Measurements from ENCODE around the gene TEKT3. TPM values are rescaled to one million over a fixed set of nuclear protein-coding genes. Genes with fewer than 3 reads are reported as not detected.

Gene TEKT3
- total RNA-seq, 1 experiment from 2014 or later, result not detected

GRCh38 chr17:15261258-15261801 is 80.1 kb downstream of the TEKT3 start:
- Histone ChIP-seq H3K9me3 (ENCODE audit: low read depth, low read length, poor library complexity, severe bottlenecking) (no peaks in the 10 kb centered on the region), H3K4me1 (ENCODE audit: insufficient read depth, low read length, poor library complexity, severe bottlenecking) (no peaks in the 10 kb centered on the region), H3K36me3 (ENCODE audit: insufficient read depth, low read length, poor library complexity, severe bottlenecking) (no peaks in the 10 kb centered on the region), H3K4me3 (ENCODE audit: low read depth, low read length, poor library complexity, severe bottlenecking) (peak overlapping the region; percentile 46), H3K27ac (ENCODE audit: low read depth, low read length, poor library complexity, severe bottlenecking) (no peak overlapping the region), H3K27me3 (replicated peaks; ENCODE audit: insufficient read depth, low read depth, low read length, poor library complexity) (peaks cover 64% of the 10 kb centered on the region)
- intact Hi-C loops (cut with micrococcal nuclease; ENCODE audit: unreplicated experiment), result loop anchor here (2.0 kb wide), 1 partner anchor 241 kb away; no protein-coding TSS in a partner anchor
- CTCF ChIA-PET, result no interaction called here
- no TSS peak for BruUV-seq (replicated peaks)
- POLR2A ChIA-PET (ENCODE audit: low non-redundant PET), result no interaction called here
- no peak for TF ChIP-seq CTCF (conservative IDR thresholded peaks at IDR 0.05; ENCODE audit: low read depth, low read length)
- TF ChIP-seq EZH2 (IDR thresholded peaks at IDR 0.05; ENCODE audit: borderline replicate concordance, low read depth, low read length, poor library complexity, severe bottlenecking), result no peak
- peak; percentile 39 for DNase-seq (ENCODE audit: low spot score)

GRCh38 chr17:15260376-15261257 is 80.8 kb downstream of the TEKT3 start:
- no TSS peak for BruUV-seq (replicated peaks)
- no peak overlapping the region for H3K27ac ChIP-seq (ENCODE audit: low read depth, low read length, poor library complexity, severe bottlenecking)

More at GRCh38 chr17:15260376-15261257, 80.8 kb downstream of the TEKT3 start:
- Histone ChIP-seq H3K27me3 (replicated peaks; ENCODE audit: insufficient read depth, low read depth, low read length, poor library complexity) (peaks cover 57% of the 10 kb centered on the region), H3K4me3 (ENCODE audit: low read depth, low read length, poor library complexity, severe bottlenecking) (peak overlapping the region; percentile 46), H3K9me3 (ENCODE audit: low read depth, low read length, poor library complexity, severe bottlenecking) (no peaks in the 10 kb centered on the region), H3K4me1 (ENCODE audit: insufficient read depth, low read length, poor library complexity, severe bottlenecking) (no peaks in the 10 kb centered on the region), H3K36me3 (ENCODE audit: insufficient read depth, low read length, poor library complexity, severe bottlenecking) (no peaks in the 10 kb centered on the region)
- peak; percentile 69 for DNase-seq (ENCODE audit: low spot score)
- ChIA-PET CTCF (no interaction called here), POLR2A (ENCODE audit: low non-redundant PET) (no interaction called here)
- intact Hi-C loops (cut with micrococcal nuclease; ENCODE audit: unreplicated experiment), result loop anchor here (2.0 kb wide), 1 partner anchor 242 kb away; no protein-coding TSS in a partner anchor
- TF ChIP-seq CTCF (conservative IDR thresholded peaks at IDR 0.05; ENCODE audit: low read depth, low read length), result peak; percentile 61
- TF ChIP-seq EZH2 (IDR thresholded peaks at IDR 0.05; ENCODE audit: borderline replicate concordance, low read depth, low read length, poor library complexity, severe bottlenecking), result no peak

All from A673 (cell line).